Measurements from ENCODE around the gene MLLT3.
"Not testable (repeated sequence)": the region's sequence is repeated elsewhere in the genome, so short reads cannot be mapped to it uniquely, and the experiment has no call there.

The MLLT3 gene

DNA sequence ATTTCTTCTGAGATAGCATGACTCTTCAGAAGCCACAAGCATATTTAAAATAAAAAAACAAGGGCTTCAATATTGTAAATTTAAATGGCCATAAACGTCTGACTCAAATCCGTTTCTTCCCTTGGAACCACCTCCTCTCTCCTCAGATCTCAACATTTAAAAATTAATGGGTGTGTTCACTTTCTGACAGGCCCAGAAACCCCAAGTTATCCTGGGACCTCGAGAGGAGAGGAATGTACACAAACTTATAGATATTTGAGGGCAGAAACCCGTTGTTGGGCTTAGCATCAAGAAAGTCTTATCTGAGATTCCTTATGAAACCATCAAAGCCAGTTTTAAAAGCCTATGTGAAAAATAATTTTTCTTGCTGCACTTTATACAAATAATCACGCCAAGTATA lies 29.2 kb downstream of the MLLT3 start:
- no peak for DNase-seq

DNA sequence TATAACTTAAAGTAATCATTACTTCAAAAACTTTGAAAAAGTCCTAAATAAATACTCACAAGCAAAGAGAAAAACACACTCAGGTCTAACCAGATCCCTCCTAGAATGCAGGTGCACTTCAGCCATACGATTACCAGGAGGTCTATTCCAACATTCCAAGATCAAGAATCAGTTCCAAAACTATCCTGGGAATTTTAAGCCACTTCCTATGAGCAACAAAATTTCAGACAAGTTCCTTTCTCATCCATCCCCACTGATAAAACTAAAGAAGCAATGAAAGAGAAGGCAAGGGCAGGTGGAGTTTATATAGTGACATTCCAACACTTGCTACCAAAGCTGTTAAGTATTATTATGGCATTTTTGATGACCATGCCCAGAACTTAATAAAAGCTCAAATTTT lies 29.6 kb downstream of the MLLT3 start:
- DNase-seq = no peak

DNA sequence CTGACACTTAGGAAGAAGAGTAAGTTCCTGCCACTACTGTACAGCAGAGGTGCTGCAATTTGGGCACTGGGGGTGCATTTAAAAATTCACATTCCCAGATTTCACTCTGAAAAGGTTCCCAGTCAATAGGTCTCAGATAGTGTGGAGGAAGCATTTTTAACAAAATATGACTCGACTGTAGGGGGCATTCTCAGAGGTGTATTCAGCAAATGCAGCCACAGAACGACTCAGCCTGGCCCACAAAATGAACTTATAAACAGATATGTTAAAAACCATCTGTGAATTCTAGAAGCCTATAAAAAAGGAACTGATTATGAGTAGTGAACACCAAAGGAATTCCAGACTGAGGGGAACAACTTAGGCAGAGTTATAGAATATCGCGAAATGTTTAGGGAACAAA lies 31.1 kb downstream of the MLLT3 start:
- no peak for DNase-seq

DNA sequence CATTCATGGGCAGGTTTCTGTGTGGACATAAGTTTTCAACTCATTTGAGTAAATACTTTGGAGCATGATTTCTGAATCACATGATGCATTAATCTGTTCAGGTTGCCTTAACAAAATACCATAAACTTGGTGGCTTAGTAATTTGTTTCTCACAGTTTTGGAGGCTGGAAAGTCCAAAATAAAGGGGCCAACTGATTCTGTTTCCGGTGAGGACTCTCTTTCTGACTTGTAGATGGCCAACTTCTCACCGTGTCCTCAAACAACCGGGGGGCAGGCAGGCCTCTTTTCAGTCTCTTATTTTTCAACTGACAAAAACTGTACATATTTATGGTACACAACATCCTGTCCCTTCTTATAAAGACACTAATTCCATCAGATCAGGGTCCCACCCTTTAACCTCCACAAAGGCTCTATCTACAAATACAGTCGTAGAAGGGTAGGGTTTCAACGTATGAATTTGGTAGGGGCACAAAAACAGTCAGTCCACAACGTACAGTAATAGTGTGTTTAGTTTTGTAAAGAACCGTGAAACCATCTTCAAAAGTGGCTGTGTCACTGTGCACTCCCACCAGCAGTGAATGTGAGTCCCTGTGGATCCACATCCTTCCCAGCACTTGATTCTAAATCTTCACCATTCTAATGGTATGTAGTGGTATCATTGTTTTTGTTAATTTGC lies 37.2 kb downstream of the MLLT3 start:
- DNase-seq = no peak

DNA sequence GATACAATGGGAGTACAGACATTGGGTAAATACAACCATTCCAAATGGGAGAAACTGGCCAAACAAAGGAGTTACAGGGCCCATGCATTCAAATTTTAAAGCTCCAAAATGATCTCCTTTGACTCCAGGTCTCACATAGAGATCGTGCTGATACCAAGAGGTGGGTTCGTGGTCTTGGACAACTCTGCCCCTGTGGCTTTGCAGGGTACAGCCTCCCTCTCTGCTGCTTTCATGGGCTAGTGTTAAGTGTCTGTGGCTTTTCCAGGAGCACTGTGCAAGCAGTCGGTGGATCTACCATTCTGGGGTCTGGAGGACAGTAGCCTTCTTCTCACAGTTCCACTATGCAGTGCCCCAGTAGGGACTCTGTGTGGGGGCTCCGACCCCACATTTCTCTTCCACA lies 39.2 kb downstream of the MLLT3 start:
- DNase-seq = not testable (repeated sequence)

DNA sequence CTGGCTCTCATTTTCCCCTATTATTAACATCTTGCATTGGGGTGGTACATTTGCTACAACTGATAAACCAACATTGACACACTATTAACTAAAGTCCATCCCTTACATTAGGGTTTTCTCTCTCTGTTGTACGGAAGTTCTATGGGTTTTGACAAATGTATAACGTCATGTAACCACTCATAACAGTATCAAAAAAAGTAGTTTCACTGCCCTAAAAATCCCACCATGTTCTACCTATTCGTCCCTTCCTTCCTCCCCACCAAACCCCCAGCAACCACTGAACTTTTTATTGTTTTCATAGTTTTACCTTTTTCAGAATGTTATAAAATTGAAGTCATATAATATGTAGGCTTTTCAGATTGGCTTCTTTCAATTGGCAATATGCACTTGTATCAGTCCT lies 40.1 kb downstream of the MLLT3 start:
- DNase-seq = no peak

DNA sequence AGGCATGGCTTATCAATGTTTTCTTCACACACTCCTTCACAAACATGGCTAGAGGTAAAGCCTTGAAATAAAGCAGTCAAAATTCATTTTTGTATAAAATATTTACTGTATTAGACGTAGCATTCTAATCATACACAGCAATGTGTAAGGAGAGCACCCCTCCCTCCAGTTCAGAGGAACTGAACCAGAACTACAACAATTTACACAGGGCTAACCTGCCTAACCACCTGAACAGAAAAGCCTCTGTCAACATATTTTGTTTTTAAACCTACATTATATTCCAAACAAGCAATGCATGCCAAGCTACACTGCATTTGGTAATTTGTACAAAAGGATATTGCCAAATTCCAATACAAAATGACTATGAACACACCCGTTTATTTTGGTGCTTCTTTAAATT lies 41.6 kb downstream of the MLLT3 start:
- no peak for DNase-seq

DNA sequence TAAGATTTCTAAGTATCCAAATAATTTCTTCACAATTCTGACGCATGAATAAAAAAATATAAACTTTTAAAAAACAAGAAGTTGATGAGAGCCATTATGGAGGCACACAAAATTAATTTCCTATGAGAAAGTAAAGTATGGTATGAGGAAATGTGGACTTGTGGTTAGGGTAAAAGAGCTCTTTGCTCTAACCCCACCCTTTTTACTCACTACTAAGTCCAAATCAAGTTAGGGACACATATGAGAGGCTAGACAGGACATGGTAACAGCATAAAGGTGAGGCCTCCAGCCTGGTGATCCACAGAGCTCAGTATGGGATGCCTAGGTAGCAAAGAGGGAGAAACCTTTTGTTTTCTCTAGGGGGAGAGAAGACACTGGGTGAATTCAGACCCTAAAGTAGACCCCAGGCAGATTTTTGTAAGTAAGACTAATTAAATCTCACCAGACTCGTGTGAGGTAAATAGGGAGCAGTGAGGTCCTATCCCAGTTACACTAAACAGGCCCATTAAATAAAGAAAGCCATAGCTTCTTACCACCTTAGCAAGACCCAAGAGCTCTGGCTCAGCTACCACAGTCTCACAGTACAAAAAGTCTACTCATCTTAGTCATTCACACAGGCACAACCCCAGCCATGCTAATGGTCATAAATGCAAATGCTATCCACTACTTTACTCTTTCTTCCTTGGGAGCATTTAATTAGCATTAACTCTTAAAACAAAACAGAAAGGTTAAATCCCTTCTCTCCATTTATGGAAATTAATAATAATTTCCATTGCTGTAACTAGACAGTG lies 42.6 kb downstream of the MLLT3 start:
- DNase-seq = no peak

DNA sequence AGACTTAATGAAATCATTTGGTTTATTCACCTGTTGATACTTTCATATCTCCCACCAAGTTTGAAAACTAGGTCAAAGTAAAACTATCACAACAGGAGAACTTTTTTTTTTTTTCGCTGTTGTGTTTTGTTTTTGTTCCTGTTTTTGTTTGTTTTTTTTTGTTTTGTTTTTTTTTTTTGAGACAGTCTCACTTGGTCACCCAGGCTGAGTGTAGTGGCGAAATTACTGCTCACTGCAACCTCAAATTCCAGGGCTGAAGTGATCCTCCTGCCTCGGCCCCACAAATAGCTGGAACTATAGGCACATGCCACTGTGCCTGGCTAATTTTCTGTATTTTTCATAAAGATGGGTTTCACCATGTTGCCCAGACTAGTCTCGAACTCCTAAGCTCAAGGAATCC lies 49.3 kb downstream of the MLLT3 start:
- DNase-seq = no peak

DNA sequence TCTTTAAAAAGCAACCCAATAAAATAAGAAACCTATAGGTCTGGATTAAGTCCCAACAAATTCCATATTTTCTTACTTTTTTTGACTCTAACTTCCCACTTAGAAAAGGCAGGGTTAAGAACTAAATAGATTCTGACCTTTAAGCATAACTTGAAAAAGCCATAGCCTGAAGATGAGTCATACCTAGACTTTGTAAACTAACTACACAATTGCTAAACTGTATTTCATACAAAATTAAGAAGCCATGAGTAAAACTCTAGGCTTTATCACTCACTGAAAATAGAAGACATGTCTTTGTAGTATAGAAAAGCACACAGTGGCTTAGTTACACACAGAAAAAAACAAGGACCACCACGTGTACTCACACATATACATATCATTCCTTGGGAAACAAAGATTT lies 51.5 kb downstream of the MLLT3 start:
- DNase-seq = no peak

DNA sequence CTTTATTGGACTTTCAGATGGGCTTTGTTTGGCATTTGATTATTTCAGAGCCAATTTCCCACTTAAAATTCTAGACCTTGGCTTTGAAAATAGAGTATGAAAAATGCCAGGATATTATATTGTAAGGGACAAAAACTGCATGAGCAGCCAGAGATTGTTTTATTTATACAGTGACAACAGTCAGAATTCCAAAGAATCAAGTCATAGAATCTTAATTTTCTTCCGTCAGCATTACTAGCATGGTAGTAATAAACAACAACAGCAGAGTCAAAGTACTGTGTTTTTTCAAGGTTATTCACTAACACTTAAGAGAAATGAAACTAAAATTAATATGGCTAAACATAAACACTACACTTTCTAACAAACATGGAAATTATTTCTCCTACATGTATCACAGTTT lies 52.2 kb downstream of the MLLT3 start:
- no peak for DNase-seq

DNA sequence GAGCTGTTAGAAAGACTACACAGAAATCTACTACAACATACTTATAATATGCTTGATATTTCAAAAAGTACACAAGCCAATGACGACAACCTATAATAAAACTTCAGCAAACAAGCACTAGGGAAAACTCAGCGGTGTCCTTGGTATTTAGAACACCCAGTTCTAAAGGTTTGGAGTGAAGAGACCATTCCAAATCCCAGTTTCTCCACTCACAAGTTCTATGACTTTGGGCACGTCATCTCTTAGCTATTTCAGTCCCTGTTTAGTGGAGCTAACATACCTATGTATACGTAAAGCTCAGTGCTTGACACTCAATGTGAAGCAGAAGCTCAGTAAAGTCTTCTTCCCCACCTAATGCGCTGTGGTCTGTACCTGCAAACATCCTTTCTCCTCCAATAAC lies 52.8 kb downstream of the MLLT3 start:
- no peak for DNase-seq

DNA sequence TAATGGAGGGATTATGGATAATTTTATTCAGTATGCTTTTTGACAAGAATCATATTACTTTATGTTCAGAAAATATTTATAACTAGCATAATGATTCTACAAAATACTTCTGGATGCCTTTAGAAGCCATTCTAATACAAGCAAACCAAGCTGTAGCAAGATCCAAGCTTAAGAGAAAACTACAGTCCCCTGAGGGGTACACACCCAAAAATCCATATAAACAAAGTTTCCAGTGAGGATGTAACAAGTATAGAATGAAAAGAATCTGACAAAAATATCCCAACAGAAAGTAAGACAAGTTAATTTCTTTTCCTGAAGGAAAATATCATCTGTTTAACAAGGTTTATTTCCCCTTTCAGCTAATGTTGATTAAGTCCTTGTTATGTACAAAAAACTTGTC lies 53.9 kb downstream of the MLLT3 start:
- no peak for DNase-seq

DNA sequence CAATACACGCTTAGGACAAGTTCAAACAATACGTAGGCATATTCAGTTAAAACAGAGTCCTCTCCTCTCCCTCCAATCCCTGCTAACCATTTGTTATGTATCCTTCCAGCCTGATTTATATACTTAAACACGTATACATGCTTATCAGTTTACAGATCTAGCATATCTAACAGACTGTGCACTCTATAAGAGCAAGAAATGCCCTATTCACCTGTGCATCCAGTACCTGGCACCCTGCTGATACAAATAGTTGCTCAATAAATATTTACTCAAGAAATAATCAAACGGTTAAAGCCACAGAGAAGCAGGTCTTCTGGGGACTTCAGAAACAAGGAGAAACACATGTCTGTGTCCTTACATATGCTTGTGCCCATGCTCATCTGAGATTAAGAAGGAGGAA lies 55.9 kb downstream of the MLLT3 start:
- no peak for DNase-seq

DNA sequence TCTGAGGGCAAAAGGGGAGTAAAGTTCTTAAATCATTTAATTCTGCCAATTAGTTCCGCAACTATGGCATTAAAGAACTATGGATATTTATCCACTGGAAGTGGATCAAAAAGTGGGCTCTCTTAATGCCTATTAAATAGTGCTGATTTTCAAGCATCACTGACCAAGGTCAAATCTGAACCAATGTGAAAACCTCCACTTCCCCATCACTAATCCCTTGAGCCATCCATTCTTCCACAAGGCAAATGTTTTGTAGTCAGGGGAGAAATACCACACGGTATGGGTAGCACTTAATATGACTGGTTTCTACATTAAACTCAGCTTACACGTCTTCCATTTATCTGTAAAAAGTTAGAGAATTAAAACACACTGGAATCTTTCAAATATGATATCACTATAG lies 57.6 kb downstream of the MLLT3 start:
- no peak for DNase-seq

DNA sequence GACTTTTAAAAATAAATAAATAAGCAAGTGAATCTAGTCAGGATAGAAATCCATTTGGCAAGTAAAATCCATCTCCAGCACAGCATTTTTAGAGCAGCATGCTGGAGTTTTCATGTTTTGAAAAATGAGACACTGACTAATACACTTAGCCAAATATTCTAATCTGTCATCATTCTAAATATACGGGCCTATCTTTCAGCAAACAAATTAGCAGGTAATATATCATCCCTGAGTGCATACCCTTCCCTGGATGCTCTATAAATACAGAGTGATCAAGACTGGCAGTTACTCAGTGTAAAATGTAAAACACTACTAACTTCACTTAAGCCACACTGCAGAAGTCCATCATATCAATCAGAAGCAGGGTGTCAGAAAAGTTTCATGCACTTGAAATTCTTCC lies 58.4 kb downstream of the MLLT3 start:
- no peak for DNase-seq

DNA sequence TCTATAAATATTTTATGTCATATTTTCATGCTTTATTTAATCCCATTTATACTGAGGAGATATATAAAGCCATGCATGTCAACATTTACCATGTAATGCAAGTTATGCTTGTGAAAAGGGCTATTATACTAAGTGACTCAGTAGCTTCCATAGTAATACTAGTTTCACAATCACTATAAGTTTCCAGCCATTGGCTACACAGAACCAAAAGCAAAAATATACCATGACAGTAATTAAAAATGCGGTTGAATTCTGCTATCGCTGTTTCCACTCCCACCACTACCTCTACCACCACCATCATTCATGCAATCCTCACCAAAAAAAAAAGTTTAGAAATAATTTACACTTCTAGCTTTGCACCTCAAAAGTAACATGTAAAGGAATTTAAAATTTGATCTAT lies 60.2 kb downstream of the MLLT3 start:
- no peak for DNase-seq

DNA sequence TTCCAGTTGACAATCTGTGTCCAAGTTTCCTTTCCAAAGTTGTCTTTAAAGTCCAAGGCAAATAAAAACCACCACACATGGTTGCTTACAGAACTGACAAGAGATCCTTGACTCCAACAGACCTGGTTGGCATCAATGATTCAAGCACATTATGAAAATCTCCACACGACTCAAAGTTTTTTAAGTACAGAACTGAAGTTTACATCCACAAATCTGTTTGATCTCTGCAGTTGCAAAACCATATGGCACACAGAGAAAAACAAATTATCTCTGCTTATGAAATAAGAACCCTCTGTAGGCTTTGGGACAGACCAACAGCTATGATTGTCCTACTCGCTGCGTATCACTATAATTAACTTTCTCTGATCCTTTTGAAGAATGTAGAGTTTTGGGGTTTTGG lies 60.8 kb downstream of the MLLT3 start:
- no peak for DNase-seq

DNA sequence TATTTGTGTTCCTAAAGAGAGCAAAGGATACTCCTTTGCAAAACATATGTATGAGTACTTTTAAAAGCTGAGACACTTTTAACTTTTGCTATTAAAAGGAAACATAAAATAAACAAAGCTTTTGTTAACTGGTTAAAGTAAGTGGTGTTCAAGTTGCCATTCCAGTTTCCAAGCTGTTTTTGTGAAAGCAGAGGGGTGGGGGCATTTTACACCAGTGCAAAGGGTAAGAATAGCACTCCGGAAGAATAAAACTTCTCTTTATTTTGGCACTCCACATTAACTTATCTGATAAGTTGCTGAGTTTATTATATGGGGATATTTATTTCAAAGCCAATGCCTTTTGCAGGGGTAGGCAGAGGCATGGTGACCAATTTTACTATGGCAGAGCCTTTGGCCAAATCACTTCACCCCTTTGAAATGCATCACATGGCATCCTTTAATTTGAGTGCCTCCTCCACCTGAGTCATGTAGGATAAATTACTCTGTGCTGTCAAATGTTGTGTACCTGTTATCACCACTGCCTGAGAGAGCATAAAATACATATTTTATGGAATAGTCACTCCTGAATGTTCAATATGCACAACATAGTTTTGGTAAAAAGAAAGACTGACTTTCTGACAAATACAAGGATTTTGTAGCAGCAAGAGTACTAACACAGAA lies 62.9 kb downstream of the MLLT3 start:
- DNase-seq = no peak

DNA sequence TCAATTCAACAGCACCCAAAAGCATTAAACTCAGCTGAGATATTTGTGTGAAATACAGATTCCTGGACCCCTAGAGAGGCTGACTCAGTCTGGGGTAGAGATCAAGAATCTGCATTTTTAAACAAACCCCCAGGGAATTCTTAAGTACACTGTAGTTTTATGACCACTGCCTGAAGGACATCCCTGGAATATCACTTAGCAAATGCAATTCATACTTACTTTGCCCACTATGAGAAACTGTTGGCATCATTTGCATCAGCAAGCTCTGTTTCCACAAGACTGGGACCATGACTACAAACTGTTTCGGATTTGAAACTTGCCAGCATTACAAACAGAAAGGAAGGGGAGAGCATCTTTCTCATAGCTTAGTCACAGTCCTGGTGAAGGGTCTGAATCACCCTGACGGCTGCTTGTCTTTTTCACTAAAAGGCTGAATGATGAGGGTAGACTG lies 63.7 kb downstream of the MLLT3 start:
- DNase-seq = no peak

DNA sequence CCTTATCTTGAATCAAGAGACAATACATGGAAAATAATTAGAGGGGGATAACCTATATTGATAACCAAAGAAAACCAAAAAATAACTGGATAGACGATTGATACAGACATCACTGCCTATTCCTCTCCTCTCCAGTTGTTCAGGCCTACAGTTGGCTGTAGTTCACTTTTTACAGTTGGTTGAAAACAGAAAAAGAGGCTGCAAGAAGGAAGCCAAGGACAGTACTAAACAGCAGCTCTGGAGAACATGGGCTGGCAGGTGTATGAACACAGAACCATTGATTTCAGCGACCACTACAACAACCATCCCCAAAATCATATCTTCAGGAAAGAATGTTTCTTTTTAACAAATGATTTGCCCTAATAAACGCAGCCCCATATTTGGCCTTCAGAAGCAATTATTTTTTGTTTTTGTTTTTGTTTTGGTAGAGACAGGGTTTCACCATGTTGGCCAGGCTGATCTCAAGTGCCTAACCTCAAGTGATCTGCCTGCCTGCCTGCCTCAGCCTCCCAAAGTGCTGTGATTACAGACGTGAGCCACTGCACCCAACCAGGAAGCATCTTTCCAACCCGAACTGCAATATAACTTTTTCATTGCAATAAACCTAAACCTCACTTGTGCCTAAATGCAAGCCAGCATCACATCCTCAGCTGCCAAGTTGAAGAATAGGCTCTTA lies 64.3 kb downstream of the MLLT3 start:
- DNase-seq = no peak

DNA sequence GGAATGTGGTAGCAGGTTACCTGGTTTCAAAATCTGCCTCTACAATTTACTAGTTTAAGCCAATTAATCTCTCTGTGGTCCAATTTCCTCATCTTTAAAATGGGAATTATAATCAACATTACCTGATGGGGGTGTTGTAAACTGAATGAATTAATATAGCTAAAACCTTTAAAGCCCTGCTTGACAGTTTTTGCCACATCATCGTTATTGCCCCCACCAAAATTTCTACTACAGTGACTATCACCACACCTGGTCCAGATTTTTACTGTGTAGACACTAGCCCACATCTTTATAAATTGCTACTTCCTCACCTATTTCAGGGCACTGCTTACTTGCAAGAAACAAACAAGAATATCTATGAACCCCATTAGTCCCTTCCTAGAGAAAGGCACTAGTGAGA lies 65.0 kb downstream of the MLLT3 start:
- DNase-seq = no peak

DNA sequence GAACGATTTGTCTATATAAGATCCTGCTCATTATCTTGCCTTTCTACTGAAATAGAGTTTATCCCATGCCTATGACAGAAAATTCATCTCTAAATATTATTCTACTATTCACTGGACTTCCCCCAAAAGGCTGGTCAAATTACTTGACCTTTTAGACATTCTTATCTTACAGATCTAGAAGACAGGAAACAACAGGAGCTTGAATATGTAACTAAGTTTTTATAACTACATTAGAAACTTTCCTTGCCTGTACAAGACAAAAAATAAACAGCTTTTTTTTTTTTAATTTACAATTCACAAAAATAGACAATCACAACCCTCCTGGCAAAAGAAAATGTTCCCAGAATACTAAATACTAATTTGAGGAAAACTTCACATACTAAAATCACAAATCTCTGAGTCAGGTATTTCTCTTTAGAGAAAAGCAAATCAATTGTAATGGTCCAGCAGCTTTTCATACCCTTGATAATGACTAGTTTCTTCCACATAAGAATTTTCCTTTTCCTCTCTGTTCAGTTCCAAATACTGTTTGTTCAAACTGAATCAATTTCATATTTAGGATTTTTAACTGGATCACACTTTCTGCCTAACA lies 68.6 kb downstream of the MLLT3 start:
- DNase-seq = no peak
